ENCODE data around the gene CSMD2.

CSMD2 gene

DNA sequence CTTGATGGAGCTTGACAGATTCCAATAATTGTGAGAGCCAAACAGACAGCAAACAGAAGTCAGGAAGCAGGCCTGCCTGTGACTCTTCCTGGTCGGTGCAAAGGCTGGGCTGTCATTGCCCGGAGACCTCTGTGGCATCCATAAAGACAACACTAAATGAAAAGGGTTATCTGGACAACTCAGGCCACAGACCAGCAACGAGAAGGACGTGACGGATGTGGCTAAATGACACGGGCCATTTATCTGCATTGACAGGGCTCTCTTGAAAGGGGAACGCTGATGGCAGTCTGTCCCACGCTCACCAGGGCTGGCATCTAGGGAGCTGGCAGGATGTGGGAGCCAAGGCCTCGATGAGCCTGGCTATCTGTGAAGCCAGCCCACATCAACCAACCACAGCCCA is 266.1 kb downstream of the CSMD2 start:
- Histone ChIP-seq H3K4me1 (ENCODE audit: control insufficient read depth, insufficient read depth, low read length) (0 out of 2 replicates have a peak, but pooled peaks cover 4% of the 10 kb centered on the region), H3K9ac (ENCODE audit: low read depth, low read length) (no peak overlapping the region), H3K27me3 (ENCODE audit: control insufficient read depth, insufficient read depth, low read length) (no peaks in the 10 kb centered on the region), H3K4me3 (ENCODE audit: low read depth, low read length) (no peak overlapping the region), H3K27ac (ENCODE audit: low read depth, low read length) (no peak overlapping the region), H3K9me3 (ENCODE audit: control insufficient read depth, insufficient read depth, low read length) (no peaks in the 10 kb centered on the region), H3K36me3 (ENCODE audit: control insufficient read depth, insufficient read depth, low read length) (no peaks in the 10 kb centered on the region)

DNA sequence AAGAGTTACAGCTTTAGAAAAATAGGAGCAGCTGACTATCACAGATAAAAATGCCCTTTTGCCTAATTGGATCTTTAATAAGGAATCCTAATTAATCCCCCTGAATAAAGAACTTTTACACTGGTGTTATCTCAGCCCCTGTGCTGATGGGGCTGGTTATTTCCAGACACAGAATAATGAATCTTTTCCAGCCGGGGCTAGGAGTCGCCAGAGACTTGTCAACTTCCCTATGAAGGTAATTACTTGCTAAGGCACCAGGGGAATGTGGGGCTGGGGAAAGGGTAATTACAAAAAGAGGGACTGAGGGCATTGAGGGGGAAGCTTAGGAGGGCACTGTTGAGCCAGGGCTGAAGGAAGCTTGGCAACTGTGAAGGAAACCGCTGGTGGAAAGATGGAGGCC is 266.6 kb downstream of the CSMD2 start:
- Histone ChIP-seq H3K4me1 (ENCODE audit: control insufficient read depth, insufficient read depth, low read length) (0 out of 2 replicates have a peak, but pooled peaks cover 4% of the 10 kb centered on the region), H3K9me3 (ENCODE audit: control insufficient read depth, insufficient read depth, low read length) (no peaks in the 10 kb centered on the region), H3K9ac (ENCODE audit: low read depth, low read length) (no peak overlapping the region), H3K27ac (ENCODE audit: low read depth, low read length) (no peak overlapping the region), H3K4me3 (ENCODE audit: low read depth, low read length) (no peak overlapping the region), H3K27me3 (ENCODE audit: control insufficient read depth, insufficient read depth, low read length) (no peaks in the 10 kb centered on the region), H3K36me3 (ENCODE audit: control insufficient read depth, insufficient read depth, low read length) (no peaks in the 10 kb centered on the region)

DNA sequence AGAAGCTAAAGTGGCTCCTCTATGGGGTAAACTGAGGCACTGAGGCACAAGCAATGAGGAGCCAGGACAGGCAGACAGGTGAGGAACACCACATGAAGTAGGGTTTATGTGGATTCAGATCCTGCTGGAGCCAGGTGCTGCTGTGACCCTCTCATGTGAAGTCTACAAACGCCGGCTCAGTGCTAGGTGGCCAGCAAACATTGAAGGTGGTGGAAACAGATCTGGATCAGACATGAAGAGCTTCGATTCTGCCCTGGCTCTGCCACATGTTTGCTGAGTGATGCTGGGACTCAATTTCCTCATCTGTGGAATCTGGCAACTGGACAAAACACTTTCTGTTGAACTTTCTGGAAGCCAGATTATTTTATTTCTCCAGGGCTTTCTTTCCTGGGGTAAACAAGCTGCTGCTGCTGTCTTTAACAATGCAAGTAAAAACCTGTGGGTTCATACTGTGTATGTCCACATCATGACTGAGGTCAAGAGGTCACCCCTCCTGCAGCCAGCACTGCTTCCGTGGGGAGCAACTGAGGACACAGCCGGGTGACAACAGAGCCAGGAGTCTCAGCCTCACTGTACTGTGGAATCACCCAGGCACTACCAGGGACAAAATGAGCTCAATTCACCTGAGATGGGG is 267.8 kb downstream of the CSMD2 start:
- H3K4me1 ChIP-seq (ENCODE audit: control insufficient read depth, insufficient read depth, low read length): 0 out of 2 replicates have a peak, but pooled peaks cover 4% of the 10 kb centered on the region
- H3K36me3 ChIP-seq (ENCODE audit: control insufficient read depth, insufficient read depth, low read length): no peaks in the 10 kb centered on the region
- no peaks in the 10 kb centered on the region for H3K9me3 ChIP-seq (ENCODE audit: control insufficient read depth, insufficient read depth, low read length)
- no peak overlapping the region for H3K4me3 ChIP-seq (ENCODE audit: low read depth, low read length)
- H3K27me3 ChIP-seq (ENCODE audit: control insufficient read depth, insufficient read depth, low read length): no peaks in the 10 kb centered on the region
- no peak overlapping the region for H3K9ac ChIP-seq (ENCODE audit: low read depth, low read length)
- no peak overlapping the region for H3K27ac ChIP-seq (ENCODE audit: low read depth, low read length)

DNA sequence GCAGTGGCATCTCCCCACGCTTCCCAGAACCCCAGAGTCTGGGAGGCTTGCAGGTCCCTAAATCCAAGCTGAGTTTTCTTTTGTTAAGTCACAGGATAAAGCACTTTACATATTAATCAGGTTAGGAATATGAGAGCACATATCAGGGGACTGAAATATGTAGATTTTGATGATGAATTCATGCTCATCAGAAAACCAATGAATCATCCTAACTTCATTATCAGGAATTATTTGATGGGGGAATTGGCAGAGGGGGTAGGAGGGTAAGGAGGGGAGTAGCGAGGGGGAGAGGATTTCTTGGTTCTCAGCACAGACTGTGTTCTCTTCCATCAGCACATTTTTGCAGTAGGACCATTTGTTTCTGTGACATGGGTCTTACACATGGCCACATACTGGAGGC is 269.1 kb downstream of the CSMD2 start:
- H3K4me1 ChIP-seq (ENCODE audit: control insufficient read depth, insufficient read depth, low read length): 0 out of 2 replicates have a peak, but pooled peaks cover 4% of the 10 kb centered on the region
- no peaks in the 10 kb centered on the region for H3K9me3 ChIP-seq (ENCODE audit: control insufficient read depth, insufficient read depth, low read length)
- no peak overlapping the region for H3K27ac ChIP-seq (ENCODE audit: low read depth, low read length)
- no peaks in the 10 kb centered on the region for H3K27me3 ChIP-seq (ENCODE audit: control insufficient read depth, insufficient read depth, low read length)
- H3K9ac ChIP-seq (ENCODE audit: low read depth, low read length): no peak overlapping the region
- no peak overlapping the region for H3K4me3 ChIP-seq (ENCODE audit: low read depth, low read length)
- no peaks in the 10 kb centered on the region for H3K36me3 ChIP-seq (ENCODE audit: control insufficient read depth, insufficient read depth, low read length)

DNA sequence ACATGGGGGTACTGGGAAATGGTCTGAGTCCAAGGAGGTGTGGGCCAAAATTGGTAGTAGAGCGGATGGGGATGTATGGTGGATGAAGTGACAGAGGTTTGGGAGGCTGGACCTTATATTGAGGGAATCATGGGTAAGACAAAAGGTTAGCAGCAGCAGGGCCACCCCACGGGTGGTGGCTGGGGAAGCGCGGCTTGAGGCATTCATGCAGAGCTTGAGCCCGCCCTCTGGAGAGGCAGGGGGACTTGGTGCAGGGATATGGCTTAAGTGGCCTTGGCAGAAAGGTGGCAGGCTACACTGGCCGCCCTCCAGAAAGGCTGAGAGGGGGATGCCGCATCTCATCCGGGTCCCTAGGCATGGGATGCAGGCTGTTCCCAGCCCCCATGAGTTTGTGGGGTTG is 269.6 kb downstream of the CSMD2 start:
- Histone ChIP-seq H3K9ac (ENCODE audit: low read depth, low read length) (no peak overlapping the region), H3K36me3 (ENCODE audit: control insufficient read depth, insufficient read depth, low read length) (no peaks in the 10 kb centered on the region), H3K4me3 (ENCODE audit: low read depth, low read length) (no peak overlapping the region)

DNA sequence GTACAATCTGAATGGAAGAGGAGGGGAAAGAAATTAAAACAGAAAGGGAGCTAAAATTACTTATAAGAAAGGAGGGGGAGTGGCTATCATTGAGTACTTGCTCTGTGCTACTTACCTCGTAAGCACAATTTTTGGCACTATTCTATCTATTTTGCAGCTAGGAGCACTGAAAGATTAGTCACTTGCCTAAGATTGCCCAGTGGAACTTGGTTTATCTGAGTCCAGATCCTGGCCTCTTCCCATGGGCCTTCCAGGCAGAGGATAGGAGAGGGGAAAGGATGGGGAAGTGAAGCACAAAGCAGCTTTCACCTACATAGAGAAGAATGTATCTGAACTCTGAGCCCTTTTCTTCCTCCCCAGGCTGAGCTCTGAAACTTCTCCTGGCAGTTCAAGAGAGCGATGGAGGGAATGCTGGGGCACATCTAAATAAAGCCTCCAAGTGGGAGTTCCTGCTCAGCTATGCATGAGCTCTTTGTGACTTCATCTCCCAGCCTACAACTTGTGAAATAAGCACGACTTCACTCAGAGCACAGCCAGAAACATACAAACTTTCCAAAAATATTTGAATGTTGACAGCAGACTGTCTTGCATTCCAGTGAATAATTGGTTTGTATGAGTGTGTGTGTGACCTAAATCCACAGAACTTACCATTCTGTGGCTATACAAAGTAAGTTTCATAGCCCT is 271.7 kb downstream of the CSMD2 start:
- Histone ChIP-seq H3K27ac (ENCODE audit: low read depth, low read length) (no peak overlapping the region), H3K9ac (ENCODE audit: low read depth, low read length) (no peak overlapping the region), H3K4me1 (ENCODE audit: control insufficient read depth, insufficient read depth, low read length) (0 out of 2 replicates have a peak, but pooled peaks cover 4% of the 10 kb centered on the region), H3K27me3 (ENCODE audit: control insufficient read depth, insufficient read depth, low read length) (no peaks in the 10 kb centered on the region), H3K9me3 (ENCODE audit: control insufficient read depth, insufficient read depth, low read length) (no peaks in the 10 kb centered on the region), H3K36me3 (ENCODE audit: control insufficient read depth, insufficient read depth, low read length) (no peaks in the 10 kb centered on the region), H3K4me3 (ENCODE audit: low read depth, low read length) (no peak overlapping the region)

More for the DNA sequence above, 269.6 kb downstream of the CSMD2 start:
- Histone ChIP-seq H3K9me3 (ENCODE audit: control insufficient read depth, insufficient read depth, low read length) (no peaks in the 10 kb centered on the region), H3K27me3 (ENCODE audit: control insufficient read depth, insufficient read depth, low read length) (no peaks in the 10 kb centered on the region), H3K4me1 (ENCODE audit: control insufficient read depth, insufficient read depth, low read length) (0 out of 2 replicates have a peak, but pooled peaks cover 4% of the 10 kb centered on the region), H3K27ac (ENCODE audit: low read depth, low read length) (no peak overlapping the region)

DNA sequence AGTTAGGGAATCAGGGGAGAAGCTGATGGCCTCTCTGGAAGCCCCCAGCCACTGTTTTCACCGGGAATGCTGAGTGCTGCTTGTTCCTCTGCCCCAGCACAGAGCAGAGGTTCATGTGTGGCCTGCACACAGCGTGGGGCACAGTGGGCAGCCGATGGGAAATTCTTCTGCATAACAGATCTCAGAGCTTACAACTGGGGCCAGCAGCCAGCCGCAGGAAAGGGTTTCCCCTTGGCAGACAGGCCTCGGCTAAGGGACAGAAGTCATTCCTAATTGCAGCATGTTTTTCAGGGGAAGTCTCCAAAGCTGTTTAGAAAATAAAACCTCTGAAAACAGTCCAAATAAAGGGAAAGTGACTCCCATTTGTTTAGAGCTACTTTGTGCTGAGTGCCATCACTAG is 278.5 kb downstream of the CSMD2 start:
- H3K27ac ChIP-seq (ENCODE audit: low read depth, low read length): no peak overlapping the region
- H3K27me3 ChIP-seq (ENCODE audit: control insufficient read depth, insufficient read depth, low read length): no peaks in the 10 kb centered on the region
- no peaks in the 10 kb centered on the region for H3K36me3 ChIP-seq (ENCODE audit: control insufficient read depth, insufficient read depth, low read length)
- no peaks in the 10 kb centered on the region for H3K9me3 ChIP-seq (ENCODE audit: control insufficient read depth, insufficient read depth, low read length)
- no peak overlapping the region for H3K9ac ChIP-seq (ENCODE audit: low read depth, low read length)
- peaks cover 5% of the 10 kb centered on the region; the same call in 1 of the 2 replicates for H3K4me1 ChIP-seq (ENCODE audit: control insufficient read depth, insufficient read depth, low read length)
- H3K4me3 ChIP-seq (ENCODE audit: low read depth, low read length): no peak overlapping the region

DNA sequence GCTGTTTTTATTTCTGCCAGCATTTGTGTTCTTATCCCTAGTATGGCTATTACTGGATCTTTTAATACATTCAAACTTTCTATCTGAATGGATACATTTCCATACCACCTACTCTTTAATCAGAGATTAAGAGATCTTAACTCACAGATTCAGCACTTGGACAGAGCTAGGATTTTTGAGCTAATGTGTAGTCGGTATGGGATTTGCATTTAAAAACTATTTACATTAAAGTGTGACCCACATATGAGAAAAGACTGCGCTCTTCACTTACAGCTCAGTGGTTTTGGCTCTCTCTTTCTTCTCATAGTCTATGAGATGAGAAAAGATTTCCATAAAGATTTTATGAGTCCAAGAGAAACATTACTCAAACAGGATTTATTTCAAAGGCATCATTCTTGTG is 284.7 kb downstream of the CSMD2 start:
- Histone ChIP-seq H3K36me3 (ENCODE audit: control insufficient read depth, insufficient read depth, low read length) (no peaks in the 10 kb centered on the region), H3K4me3 (ENCODE audit: low read depth, low read length) (no peak overlapping the region), H3K4me1 (ENCODE audit: control insufficient read depth, insufficient read depth, low read length) (no peaks in the 10 kb centered on the region), H3K27me3 (ENCODE audit: control insufficient read depth, insufficient read depth, low read length) (no peaks in the 10 kb centered on the region), H3K9ac (ENCODE audit: low read depth, low read length) (no peak overlapping the region), H3K27ac (ENCODE audit: low read depth, low read length) (no peak overlapping the region), H3K9me3 (ENCODE audit: control insufficient read depth, insufficient read depth, low read length) (no peaks in the 10 kb centered on the region)

DNA sequence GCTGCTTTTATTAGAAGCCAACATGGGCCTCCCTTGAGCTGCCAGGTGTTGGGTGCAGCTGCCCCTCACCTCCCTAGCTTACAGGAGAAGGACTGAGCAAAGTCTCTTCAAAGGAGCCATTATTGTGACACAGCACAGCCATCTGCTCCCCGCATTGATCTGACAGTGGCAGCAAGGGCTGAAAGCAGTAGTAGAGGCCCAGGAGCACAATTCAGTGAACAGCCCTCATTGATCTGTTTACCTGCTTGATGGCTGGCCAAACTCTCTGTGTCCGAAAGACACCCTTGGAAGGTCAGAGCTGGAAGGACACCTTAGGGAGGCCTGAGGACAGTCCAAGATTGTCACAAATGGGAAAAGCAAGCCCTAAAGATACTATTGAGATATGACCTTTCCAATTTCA is 286.6 kb downstream of the CSMD2 start:
- Histone ChIP-seq H3K27me3 (ENCODE audit: control insufficient read depth, insufficient read depth, low read length) (no peaks in the 10 kb centered on the region), H3K27ac (ENCODE audit: low read depth, low read length) (no peak overlapping the region), H3K36me3 (ENCODE audit: control insufficient read depth, insufficient read depth, low read length) (no peaks in the 10 kb centered on the region), H3K9me3 (ENCODE audit: control insufficient read depth, insufficient read depth, low read length) (no peaks in the 10 kb centered on the region), H3K4me1 (ENCODE audit: control insufficient read depth, insufficient read depth, low read length) (no peaks in the 10 kb centered on the region), H3K9ac (ENCODE audit: low read depth, low read length) (no peak overlapping the region), H3K4me3 (ENCODE audit: low read depth, low read length) (no peak overlapping the region)

DNA sequence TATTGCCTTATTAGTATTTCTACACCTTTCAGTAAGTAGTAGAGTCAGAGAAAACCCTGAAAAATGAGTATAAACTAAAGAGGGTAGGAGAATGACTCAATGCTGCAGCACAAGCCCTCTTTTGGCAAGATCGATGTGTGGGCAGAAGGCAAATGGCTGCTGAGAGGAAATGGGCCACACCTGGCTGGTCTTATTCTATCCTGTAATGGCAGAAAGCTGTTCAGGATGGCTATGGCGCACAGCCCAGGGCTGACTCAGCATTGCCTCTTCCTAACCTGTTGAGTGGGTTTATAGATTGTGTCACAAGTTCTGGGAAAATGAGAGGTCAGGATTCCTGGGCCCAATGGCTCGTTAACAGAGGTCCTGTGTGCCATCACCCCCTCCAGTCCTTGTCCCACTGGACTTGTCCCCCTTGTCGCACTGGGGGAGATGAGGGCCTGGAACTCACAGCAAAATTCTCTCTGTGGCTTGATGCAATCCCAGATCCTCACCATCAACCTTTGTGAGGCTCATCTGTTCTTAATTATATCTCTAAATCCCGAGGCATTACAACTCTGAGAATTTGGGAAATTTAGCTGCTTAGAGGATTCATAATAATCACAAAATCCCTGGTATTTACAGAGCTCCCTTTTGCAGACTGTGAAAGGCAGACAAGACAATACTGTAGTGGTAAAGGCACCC is 287.9 kb downstream of the CSMD2 start:
- no peaks in the 10 kb centered on the region for H3K4me1 ChIP-seq (ENCODE audit: control insufficient read depth, insufficient read depth, low read length)
- H3K9me3 ChIP-seq (ENCODE audit: control insufficient read depth, insufficient read depth, low read length): no peaks in the 10 kb centered on the region
- H3K9ac ChIP-seq (ENCODE audit: low read depth, low read length): no peak overlapping the region
- no peaks in the 10 kb centered on the region for H3K27me3 ChIP-seq (ENCODE audit: control insufficient read depth, insufficient read depth, low read length)
- no peak overlapping the region for H3K27ac ChIP-seq (ENCODE audit: low read depth, low read length)
- no peaks in the 10 kb centered on the region for H3K36me3 ChIP-seq (ENCODE audit: control insufficient read depth, insufficient read depth, low read length)
- H3K4me3 ChIP-seq (ENCODE audit: low read depth, low read length): no peak overlapping the region

DNA sequence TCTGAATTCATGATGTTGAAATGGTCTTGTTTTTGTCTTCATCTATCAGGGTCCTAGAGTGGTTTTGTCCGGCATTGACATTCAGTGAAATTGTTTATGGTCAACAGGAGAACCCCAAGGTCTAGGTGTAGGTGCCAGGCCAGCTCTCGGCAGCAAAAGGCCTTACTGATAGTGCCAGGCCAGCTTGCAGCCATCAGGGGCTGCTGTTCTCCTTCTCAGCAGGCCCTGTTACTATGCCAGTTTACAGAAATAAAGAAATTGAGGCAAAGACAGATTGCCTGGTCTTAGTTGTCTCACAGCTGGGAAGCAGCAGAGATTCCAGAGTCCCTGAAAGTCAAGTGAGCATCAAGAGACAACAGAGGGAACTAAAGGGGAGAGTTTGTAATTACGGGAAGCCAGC is 289.2 kb downstream of the CSMD2 start:
- Histone ChIP-seq H3K9ac (ENCODE audit: low read depth, low read length) (no peak overlapping the region), H3K4me1 (ENCODE audit: control insufficient read depth, insufficient read depth, low read length) (no peaks in the 10 kb centered on the region), H3K27me3 (ENCODE audit: control insufficient read depth, insufficient read depth, low read length) (no peaks in the 10 kb centered on the region), H3K27ac (ENCODE audit: low read depth, low read length) (no peak overlapping the region), H3K4me3 (ENCODE audit: low read depth, low read length) (no peak overlapping the region), H3K9me3 (ENCODE audit: control insufficient read depth, insufficient read depth, low read length) (no peaks in the 10 kb centered on the region), H3K36me3 (ENCODE audit: control insufficient read depth, insufficient read depth, low read length) (no peaks in the 10 kb centered on the region)

Measured in HUES48 (cell line).